Dendritic cell treated with granulocyte-macrophage colony-stimulating factor and Interleukin-4, amounts not matched to agents 40 ng/mL and 50 ng/mL, for 4 days (primary cell): Measurements from ENCODE around the gene KNTC1.
"Not testable (repeated sequence)": the region's sequence is repeated elsewhere in the genome, so short reads cannot be mapped to it uniquely, and the experiment has no call there.

ENCODE experiments used
- H3K27ac Mint-ChIP-seq: one replicate; pipeline ENCODE4 v1.8.0; 2022; ENCODE audit warnings: mild to moderate bottlenecking, mixed read lengths
- H3K27me3 Mint-ChIP-seq: one replicate; pipeline ENCODE4 v1.8.0; 2022; ENCODE audit warnings: mild to moderate bottlenecking, mixed read lengths
- H3K36me3 Mint-ChIP-seq: one replicate; pipeline ENCODE4 v1.8.0; 2022; ENCODE audit warnings: low read depth, mixed read lengths
- H3K4me1 Mint-ChIP-seq: one replicate; pipeline ENCODE4 v1.8.0; 2022; ENCODE audit warnings: low read depth, mixed read lengths
- H3K4me3 Mint-ChIP-seq: one replicate; pipeline ENCODE4 v1.8.0; 2022; ENCODE audit warnings: mild to moderate bottlenecking, moderate library complexity, mixed read lengths
- H3K9me3 Mint-ChIP-seq: one replicate; pipeline ENCODE4 v1.8.0; 2022; ENCODE audit warnings: mixed read lengths
- intact Hi-C: fragments of 100-400 bp; cut with micrococcal nuclease; formaldehyde crosslinking; loops from one replicate; pipeline ENCODE4 v1.15.0; 2022

Gene KNTC1

DNA sequence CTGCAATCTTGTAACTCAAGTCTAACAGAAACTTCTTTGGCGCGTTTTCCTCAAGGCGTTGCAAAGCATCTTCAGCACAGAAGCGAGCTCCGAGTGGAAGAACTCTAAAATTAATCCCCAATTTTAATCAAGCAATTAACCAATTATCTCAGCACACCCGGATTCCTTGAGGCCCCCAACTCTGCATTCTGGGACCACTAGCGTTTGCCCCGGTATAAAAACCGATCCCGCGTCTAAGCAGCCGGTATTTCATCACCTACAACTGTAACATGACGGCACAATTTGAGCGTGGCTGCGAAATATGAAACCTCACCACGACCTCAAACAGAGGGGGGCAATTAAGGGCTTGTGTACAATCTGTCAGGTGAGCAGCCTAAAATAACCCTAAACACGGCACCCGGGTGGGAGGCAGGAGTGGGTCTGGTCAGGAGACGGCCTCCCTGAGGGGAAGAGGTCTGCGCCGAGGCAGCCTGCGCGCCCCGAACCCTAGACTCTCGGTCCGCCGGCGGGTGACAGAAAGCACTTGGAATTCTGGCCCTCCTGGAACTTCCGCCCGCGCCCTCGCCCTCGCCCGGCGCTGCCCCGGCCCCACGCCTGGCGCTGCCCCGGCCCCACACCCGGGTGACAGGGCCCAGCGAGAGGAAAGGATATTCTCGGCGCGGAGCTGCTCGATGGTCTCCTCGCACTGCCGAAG lies 26.9 kb upstream of the KNTC1 start:
- H3K27ac Mint-ChIP-seq = peak overlapping the region; percentile 98
- no peaks in the 10 kb centered on the region for H3K9me3 Mint-ChIP-seq
- peaks cover 39% of the 10 kb centered on the region for H3K4me1 Mint-ChIP-seq
- peaks cover 61% of the 10 kb centered on the region for H3K36me3 Mint-ChIP-seq
- peak overlapping the region; percentile 98 for H3K4me3 Mint-ChIP-seq
- intact Hi-C loops = loop anchor here (2.0 kb wide), 2 partner anchors 77 to 233 kb away; partner anchors contain the start of genes CLIP1 and VPS33A
- H3K27me3 Mint-ChIP-seq = no peaks in the 10 kb centered on the region

DNA sequence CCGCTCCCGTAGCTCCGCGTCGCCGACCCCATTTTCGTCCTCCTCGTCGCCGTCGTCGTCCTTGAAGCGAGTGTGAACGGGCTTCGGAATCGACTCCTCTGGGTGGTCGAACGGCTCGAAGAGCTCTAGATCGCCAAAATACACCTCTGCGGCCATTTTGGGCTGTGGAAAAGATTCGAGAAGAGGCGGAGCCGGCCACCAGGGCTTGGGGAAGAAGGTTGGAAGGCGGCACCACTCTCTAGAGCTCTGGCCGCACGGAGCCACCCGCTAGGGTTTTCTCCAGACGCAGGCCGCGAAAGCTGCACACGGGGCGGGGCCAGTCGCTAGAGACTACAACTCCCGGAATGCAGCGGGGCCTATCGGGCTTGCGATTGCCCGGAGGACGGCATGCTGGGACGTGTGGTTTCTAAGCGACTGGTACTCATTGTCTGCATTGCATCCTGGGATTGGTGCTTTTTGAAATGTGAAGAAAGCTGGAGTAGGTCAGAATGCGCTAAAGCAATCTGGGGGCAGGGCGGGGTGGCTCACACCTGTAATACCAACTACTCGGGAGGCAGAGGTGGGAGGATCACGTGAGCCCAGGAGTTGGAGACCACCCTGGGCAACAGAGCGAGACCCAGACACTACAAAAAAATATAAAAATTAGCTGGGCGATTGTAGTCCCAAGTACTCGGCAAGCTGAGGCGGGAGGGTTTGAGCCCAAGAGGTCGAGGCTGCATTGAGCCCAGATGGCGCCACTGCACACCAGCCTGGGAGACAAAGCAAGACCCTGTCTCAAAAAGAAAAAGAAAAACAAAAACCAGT lies 26.2 kb upstream of the KNTC1 start, which contains the start of gene ZCCHC8:
Gene ZCCHC8 (minus strand): TSS at position 248 of the 804 bp plus-strand sequence. CDS start 92 bp downstream, at position 156.
- Mint-ChIP-seq H3K9me3 (no peaks in the 10 kb centered on the region), H3K27me3 (no peaks in the 10 kb centered on the region)

DNA sequence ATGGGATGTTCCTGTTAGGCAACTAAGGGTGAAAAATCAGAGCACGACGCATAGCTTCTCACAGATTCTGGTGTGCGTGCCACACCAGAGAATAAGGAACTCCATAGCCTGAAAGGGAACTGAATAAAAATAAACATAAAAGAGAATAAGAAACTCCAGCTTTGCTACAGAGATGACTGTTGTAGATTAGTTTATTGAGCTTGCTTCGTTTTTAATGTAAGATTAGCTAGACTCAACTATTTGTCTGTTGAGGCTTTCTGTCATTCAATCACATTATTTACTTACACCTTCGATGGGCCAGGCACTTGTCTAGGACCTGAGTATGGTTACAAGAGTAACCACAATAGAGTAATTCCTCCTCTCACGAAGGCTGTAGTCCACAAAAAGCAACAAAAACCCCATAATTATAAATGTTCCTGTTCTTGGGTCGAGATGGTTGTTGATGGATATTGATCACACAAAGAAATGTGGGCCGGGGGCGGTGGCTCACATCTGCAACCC lies 25.5 kb upstream of the KNTC1 start:
- Mint-ChIP-seq H3K4me1 (peaks cover 42% of the 10 kb centered on the region), H3K36me3 (peaks cover 62% of the 10 kb centered on the region), H3K9me3 (no peaks in the 10 kb centered on the region), H3K27ac (peak overlapping the region; percentile 98), H3K27me3 (no peaks in the 10 kb centered on the region), H3K4me3 (peak overlapping the region; percentile 98)
- intact Hi-C loops = loop anchor here (1.0 to 2.0 kb wide), 3 partner anchors 25 to 235 kb away; partner anchors contain the start of genes CLIP1, RSRC2 and VPS33A

More for the DNA sequence above, 26.2 kb upstream of the KNTC1 start, which contains the start of gene ZCCHC8:
- H3K4me1 Mint-ChIP-seq = peaks cover 39% of the 10 kb centered on the region
- intact Hi-C loops = loop anchor here (1.0 to 2.0 kb wide), 3 partner anchors 25 to 234 kb away; partner anchors contain the start of genes CLIP1, RSRC2 and VPS33A
- H3K36me3 Mint-ChIP-seq = peaks cover 61% of the 10 kb centered on the region
- H3K27ac Mint-ChIP-seq = peak within 1 kb of the TSS; percentile 98
- H3K4me3 Mint-ChIP-seq = peak within 1 kb of the TSS; percentile 98

DNA sequence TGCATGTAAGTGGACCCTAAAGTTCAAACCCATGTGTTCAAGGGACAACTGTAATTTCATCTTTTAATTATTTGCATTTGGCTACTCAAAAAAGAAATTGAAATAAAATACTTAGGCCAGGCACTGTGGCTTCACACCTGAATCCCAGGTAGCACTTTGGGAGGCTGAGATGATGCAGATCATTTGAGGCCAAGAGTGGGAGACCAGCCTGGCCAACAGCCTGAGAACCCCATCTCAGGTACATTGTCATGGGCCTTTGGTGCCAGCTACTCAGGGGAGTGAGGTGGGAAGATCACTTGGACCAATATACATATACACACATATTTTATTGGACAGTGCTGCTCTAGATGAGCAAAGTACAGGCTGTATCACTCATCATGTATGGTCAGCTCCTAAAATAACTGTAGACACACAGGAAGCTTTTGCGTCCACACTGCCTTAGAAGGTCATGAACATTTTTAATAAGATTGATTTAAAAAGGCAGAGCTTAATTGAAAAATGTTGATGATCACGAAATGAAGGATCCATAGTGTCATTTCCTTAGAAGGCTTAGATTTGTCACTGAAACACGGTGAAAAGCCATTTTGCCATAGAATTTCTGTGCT lies 23.8 kb upstream of the KNTC1 start:
- intact Hi-C loops = no loop called here
- H3K36me3 Mint-ChIP-seq = peaks cover 73% of the 10 kb centered on the region

DNA sequence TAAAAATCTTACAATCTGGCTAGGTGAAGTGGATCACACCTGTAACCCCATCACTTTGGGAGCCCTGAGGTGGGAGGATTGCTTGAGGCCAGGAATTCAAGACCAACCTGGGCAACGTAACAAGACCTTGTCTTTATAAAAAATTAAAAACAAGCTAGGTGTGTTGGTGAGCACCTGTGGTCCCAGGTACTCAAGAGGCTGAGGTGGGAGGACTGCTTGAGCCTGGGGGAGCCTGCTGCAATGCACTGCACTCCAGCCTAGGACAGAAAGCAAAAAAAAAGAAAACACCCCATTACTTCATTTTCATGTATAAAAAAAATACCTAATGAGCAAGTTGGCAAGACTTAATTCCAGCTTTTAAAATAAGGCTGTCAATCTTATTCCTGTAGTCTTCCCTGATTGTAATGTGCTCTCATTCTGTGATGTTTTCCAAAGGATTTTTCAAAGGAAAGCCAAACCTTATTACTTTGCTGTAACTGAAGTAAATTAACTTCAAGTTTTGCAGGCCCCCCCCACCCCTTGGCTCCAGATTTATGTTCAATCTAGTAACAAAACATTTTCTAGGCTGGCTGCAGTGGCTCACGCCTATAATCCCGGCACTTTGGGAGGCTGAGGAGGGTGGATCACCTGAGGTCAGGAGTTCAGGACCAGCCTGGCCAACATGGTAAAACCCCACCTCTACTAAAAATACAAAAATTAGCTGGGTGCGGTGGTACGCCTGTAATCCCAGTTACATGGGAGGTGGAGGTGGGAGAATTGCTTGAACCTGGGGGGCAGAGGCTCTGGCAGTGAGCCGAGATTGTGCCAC lies 23.1 kb upstream of the KNTC1 start:
- H3K4me1 Mint-ChIP-seq = peaks cover 33% of the 10 kb centered on the region
- no peak overlapping the region for H3K27ac Mint-ChIP-seq
- H3K27me3 Mint-ChIP-seq = no peaks in the 10 kb centered on the region
- H3K9me3 Mint-ChIP-seq = no peaks in the 10 kb centered on the region
- intact Hi-C loops = no loop called here
- H3K36me3 Mint-ChIP-seq = peaks cover 80% of the 10 kb centered on the region
- H3K4me3 Mint-ChIP-seq = no peak overlapping the region

More for the DNA sequence above, 23.8 kb upstream of the KNTC1 start:
- no peaks in the 10 kb centered on the region for H3K9me3 Mint-ChIP-seq
- H3K27ac Mint-ChIP-seq = peak overlapping the region; percentile 98
- H3K4me3 Mint-ChIP-seq = no peak overlapping the region
- H3K4me1 Mint-ChIP-seq = peaks cover 36% of the 10 kb centered on the region
- no peaks in the 10 kb centered on the region for H3K27me3 Mint-ChIP-seq

DNA sequence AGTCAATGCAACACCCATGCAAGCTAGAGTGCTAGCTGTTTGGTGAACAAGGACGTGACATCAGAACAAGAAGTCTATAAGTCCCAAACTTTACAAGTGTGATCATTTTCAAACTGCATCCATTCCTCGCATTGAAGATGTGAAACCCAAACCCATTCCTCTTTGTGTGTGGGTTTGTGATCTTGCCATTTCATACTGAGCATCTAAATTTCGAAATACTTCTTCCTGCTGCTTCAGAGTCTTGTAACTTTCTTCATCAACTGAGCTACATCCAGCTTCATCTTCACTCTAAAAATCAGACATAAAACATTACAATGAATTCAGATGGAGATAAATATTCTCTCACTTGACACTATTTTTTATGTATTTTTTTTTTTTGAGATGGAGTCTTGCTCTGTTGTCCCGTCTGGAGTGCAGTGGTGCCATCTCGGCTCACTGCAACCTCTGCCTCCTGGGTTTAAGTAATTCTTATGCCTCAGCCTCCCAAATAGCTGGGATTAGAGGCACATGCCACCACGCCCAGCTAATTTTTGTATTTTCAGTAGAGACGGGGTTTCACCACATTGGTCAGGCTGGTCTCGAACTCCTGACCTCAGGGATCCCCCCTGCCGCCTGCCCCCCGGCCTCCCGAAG lies 21.5 kb upstream of the KNTC1 start:
- no peaks in the 10 kb centered on the region for H3K9me3 Mint-ChIP-seq
- peaks cover 23% of the 10 kb centered on the region for H3K4me1 Mint-ChIP-seq
- no peaks in the 10 kb centered on the region for H3K27me3 Mint-ChIP-seq
- intact Hi-C loops = no loop called here
- H3K4me3 Mint-ChIP-seq = no peak overlapping the region
- H3K36me3 Mint-ChIP-seq = peaks cover 86% of the 10 kb centered on the region
- no peak overlapping the region for H3K27ac Mint-ChIP-seq

DNA sequence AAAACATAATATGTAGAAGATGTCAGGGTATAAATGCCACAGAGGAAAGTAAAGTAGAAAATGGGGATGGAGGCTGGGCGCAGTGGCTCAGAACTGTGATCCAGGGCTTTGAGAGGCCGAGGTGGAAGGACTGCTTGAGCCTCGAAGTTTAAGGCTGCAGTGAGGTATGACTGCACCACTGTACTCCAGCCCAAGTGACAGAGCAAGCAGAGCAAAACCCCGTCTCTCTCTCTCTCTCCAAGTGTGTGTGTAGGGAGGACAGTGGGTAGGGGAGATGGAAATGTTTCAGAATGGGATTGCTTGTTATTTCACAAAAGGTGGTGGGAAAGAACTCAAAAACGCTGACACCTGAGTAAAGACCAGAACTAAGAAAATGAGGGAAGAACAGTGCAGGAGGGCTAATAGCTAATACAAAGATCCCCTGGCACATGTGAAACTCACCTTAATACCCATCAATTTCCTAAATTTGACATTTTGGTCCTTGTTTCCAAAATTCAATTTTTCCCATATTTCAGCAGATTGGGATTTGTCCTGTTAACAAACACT lies 20.6 kb upstream of the KNTC1 start:
- peaks cover 17% of the 10 kb centered on the region for H3K4me1 Mint-ChIP-seq
- no peak overlapping the region for H3K4me3 Mint-ChIP-seq
- intact Hi-C loops = no loop called here
- no peaks in the 10 kb centered on the region for H3K27me3 Mint-ChIP-seq
- no peaks in the 10 kb centered on the region for H3K9me3 Mint-ChIP-seq
- peaks cover 87% of the 10 kb centered on the region for H3K36me3 Mint-ChIP-seq
- H3K27ac Mint-ChIP-seq = no peak overlapping the region

DNA sequence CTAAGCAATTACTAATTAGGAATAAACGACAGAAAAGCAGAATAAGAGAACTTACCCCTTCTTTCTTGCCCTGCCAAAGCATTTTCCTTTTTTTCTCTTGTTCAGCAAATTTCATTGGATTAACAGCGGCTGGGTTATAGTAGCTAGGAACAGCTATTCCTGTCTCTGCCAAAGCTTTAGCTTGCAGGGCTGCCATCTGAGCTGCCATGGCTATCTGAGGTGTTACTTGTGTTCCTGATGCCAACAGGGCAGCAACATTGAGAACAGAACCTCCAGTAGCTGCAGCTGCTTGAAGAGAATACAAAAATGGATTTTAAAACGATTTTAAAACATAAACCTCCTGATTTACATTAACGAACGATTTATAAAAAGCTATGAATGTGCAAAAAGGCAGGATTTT lies 18.9 kb upstream of the KNTC1 start:
- H3K36me3 Mint-ChIP-seq = peaks cover 95% of the 10 kb centered on the region
- no peak overlapping the region for H3K27ac Mint-ChIP-seq
- peaks cover 7% of the 10 kb centered on the region for H3K4me1 Mint-ChIP-seq
- intact Hi-C loops = no loop called here
- H3K9me3 Mint-ChIP-seq = no peaks in the 10 kb centered on the region
- no peaks in the 10 kb centered on the region for H3K27me3 Mint-ChIP-seq
- H3K4me3 Mint-ChIP-seq = no peak overlapping the region

DNA sequence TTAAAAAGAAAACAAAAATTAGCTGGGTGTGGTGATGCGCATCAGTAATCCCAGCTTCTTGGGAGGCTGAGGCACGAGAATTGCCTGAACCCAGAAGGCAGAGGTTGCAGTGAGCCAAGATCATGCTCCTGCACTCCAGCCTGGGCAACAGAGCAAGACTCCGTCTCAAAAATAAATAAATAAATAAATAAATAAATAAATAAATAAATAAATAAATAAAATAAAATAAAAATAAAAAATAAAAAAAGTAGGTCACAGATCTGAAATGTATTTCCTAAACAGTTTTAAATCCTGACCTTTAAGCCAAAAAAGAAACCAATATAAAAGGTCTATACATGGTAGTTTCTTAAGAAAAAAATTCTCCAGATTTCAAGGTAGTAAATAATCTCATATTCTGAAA lies 14.0 kb upstream of the KNTC1 start:
- H3K27ac Mint-ChIP-seq, H3K4me1 Mint-ChIP-seq, H3K4me3 Mint-ChIP-seq, H3K27me3 Mint-ChIP-seq, H3K9me3 Mint-ChIP-seq, intact Hi-C loops: not testable (repeated sequence)
- peaks cover 97% of the 10 kb centered on the region for H3K36me3 Mint-ChIP-seq

DNA sequence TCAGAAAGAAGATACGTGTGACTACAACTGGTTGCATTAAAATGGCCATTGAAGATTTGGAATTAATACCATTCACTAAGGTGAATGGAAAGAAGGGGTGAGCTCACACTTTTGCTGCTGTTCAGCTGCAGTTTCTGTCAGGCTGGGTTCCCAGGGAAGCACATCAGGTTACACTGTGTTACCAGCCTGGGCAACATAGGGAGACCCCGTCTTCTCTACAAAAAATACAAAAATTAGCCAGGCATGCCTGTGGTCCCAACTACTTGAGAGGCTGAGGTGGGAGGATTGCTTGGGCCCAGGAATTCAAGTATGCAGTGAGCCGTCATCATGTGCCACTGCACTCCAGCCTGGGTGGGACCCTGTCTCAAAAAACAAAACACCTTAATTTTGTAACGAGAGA lies 13.4 kb upstream of the KNTC1 start:
- no peak overlapping the region for H3K27ac Mint-ChIP-seq
- H3K27me3 Mint-ChIP-seq = no peaks in the 10 kb centered on the region
- no peaks in the 10 kb centered on the region for H3K9me3 Mint-ChIP-seq
- H3K4me3 Mint-ChIP-seq = no peak overlapping the region
- intact Hi-C loops = no loop called here
- peaks cover 97% of the 10 kb centered on the region for H3K36me3 Mint-ChIP-seq
- no peaks in the 10 kb centered on the region for H3K4me1 Mint-ChIP-seq

DNA sequence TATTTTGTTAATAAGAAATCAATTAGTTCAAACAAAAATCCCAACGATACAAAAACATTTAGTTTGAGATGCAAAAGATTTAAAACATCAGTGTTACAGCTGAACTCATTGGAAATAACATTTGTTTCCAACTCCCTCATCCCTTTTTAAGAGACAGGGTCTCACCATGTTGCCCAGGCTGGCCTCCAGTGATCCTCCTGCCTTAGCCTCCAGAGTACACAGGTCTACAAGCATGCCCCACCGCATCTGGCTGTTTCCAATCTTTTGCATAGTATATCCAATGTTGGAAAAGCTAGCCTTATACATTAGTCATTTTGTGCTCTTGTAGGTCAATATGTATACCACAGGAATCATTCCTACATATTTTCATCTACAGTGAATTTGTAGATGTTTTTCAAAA lies 11.8 kb upstream of the KNTC1 start:
- H3K4me3 Mint-ChIP-seq = no peak overlapping the region
- intact Hi-C loops = no loop called here
- H3K36me3 Mint-ChIP-seq = peaks cover 97% of the 10 kb centered on the region
- H3K27ac Mint-ChIP-seq = no peak overlapping the region
- no peaks in the 10 kb centered on the region for H3K4me1 Mint-ChIP-seq
- no peaks in the 10 kb centered on the region for H3K27me3 Mint-ChIP-seq
- no peaks in the 10 kb centered on the region for H3K9me3 Mint-ChIP-seq

DNA sequence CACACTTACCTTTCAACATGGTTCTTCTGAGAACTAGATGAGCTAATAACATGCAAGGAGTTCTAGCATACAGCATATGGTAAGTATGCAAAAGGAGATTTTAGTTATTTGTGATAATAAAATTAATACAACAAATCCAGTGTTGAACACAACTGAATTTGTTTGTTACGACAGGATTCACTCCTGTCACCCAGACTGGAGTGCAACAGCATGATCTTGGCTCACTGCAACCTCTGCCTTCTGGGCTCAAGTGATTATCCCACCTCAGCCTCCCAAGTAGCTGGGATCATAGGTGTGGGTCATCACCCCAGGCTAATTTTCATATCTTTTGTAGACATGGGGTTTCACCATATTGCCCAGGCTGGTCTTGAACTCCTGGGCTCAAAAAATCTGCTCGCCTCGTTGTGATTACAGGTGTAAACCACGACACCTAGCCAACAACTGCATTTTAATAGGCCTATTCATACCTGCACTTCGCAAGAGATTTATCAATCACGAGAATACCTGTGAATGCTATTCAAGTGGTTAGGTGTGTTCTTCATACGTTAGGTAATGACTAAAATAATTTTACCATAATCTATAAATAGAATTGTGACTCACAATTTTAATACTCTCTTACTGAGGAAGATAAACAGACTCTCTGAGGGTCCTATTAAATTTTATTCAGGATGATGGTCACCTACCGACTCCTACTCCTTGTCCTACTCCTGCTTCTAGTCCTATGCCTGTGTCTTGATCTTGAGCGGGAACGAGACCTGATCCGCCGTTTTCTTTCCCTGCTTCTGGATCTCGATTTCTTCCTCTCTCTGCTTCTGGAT lies 10.3 kb upstream of the KNTC1 start:
- Mint-ChIP-seq H3K27ac (peak overlapping the region; percentile 26), H3K9me3 (no peaks in the 10 kb centered on the region), H3K4me3 (no peak overlapping the region), H3K4me1 (peaks cover 5% of the 10 kb centered on the region), H3K36me3 (peaks cover 97% of the 10 kb centered on the region), H3K27me3 (no peaks in the 10 kb centered on the region)
- intact Hi-C loops = no loop called here
